Transverse colon (tissue), 3 donors: Measurements from ENCODE around the gene ITGB6.

Experiments used
- POLR2A ChIP-seq: fragments of 450-650 bp; IDR thresholded peaks from one replicate; pipeline ENCODE4 v1.6.1; 2016; ENCODE audit warnings: antibody characterized with exemption, mild to moderate bottlenecking, moderate library complexity
- POLR2AphosphoS5 ChIP-seq, 3 donors: sonication (generic); formaldehyde crosslinking; IDR thresholded peaks; one replicate each; pipeline ENCODE4 v1.6.1; 2016; ENCODE audit warnings: antibody characterized with exemption in 3 of 3

GRCh38 chr2:160241251-160242137 lies 41.4 kb upstream of the ITGB6 start:
- TF ChIP-seq POLR2A: no peak
- TF ChIP-seq POLR2AphosphoS5 (IDR thresholded peaks at IDR 0.05): peak in 2 of 3 donors; percentile 29 to 64
